T1000 (cell line): Measurements from ENCODE around the gene SLC37A1.
"Not testable (repeated sequence)": the region's sequence is repeated elsewhere in the genome, so short reads cannot be mapped to it uniquely, and the experiment has no call there.

Experiments used
- DNase-seq: peaks from one replicate; lab custom pipeline; 2025; ENCODE audit warnings: mixed read lengths; lab: John Stamatoyannopoulos, UW

Gene SLC37A1

GRCh38 chr21:42513151-42513984 lies at the start of gene SLC37A1:
SLC37A1 (plus strand) TSS chr21:42513852; CDS start chr21:42518455, 4,603 bp downstream.
- no peak for DNase-seq

DNA sequence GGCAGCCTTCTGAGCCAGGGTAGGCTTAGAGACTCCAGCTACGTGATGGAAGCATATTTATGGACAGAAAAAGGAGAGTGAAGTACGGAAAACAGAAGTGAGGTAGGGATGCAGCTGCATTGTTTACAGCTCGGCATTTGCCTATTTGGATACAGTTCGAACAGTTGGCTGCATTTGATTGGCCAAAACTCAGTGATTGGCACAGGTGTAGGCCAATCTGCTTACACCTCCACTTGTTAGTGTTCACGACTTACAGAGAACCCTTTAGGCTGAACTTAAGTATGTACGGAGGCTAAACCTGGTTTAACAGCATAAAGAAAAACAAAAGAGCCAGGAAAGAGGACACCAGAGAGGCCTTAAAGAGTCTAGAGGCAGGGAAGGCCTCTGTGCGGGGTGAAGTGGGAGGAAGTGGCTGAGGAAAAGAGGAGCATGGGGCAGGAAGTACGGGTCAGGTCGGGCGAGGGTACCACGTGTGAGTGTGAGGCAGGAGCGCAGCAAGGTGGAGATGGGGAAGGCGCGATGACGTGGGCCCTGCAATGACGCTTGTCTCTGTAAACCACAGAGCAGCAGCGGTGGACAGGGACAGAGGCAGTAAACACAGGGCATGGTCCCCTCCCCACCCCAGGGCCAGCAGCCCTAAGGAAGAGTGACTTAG lies 49.7 kb upstream of the SLC37A1 start:
- no peak for DNase-seq

DNA sequence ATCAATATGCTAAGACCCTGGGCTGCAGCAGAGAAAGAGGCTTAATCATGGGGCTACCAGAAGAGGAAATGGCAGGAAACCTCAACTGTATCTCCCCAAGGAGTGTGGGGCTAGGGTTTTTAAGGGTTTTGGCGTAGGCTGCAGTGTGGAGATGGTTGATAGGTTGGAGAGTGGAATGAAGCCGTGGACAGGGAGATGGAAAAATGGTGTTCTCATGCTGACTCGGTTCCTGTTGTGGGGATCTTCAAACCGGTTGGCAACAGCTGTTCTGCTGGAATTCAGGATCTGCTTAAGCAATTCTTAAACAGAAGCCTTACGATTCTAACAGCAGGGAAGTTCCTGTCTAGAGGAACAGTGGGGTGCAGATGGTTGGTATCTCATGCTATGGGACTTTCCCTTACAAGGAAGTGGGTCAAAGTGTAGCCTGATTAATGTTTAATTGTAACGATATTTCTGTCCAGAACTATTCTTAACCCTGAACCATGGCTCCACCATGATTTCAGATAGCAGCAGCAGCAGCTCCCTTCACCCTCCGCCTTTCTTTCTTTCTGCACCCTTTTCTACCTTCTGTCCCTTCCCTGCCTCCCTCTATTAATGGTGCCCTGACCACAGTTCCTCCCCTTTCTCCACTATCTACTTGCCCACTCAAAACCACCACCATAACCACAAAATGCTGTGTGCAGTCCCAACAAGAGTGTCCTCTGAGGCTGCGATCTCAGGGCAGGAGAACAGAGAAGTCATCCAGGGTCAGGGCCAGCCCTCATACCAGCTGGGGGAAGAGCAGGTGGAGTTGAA lies 48.4 kb upstream of the SLC37A1 start:
- DNase-seq: no peak

GRCh38 chr21:42465803-42466127 lies 47.9 kb upstream of the SLC37A1 start:
- DNase-seq: no peak

DNA sequence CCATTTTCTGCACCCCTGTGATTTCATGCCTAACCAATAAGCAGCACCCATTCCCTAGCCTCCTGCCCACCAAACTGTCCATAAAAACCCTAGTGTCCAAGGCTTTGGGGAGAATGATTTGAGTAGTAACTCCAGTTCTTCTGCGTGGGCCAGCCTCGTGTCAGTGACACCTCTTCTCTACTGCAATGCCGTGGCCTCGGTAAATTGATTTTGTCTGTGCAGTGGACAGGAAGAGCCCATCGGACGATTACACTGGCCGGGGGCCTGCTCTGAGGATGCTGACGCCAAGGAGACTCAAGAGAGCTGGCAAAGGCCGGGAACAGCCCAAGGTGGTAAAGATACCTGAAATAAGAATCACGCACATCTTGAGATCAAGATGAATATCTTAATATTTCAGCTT lies 47.0 kb upstream of the SLC37A1 start:
- no peak for DNase-seq

GRCh38 chr21:42467140-42467983 lies 46.3 kb upstream of the SLC37A1 start:
- no peak for DNase-seq

DNA sequence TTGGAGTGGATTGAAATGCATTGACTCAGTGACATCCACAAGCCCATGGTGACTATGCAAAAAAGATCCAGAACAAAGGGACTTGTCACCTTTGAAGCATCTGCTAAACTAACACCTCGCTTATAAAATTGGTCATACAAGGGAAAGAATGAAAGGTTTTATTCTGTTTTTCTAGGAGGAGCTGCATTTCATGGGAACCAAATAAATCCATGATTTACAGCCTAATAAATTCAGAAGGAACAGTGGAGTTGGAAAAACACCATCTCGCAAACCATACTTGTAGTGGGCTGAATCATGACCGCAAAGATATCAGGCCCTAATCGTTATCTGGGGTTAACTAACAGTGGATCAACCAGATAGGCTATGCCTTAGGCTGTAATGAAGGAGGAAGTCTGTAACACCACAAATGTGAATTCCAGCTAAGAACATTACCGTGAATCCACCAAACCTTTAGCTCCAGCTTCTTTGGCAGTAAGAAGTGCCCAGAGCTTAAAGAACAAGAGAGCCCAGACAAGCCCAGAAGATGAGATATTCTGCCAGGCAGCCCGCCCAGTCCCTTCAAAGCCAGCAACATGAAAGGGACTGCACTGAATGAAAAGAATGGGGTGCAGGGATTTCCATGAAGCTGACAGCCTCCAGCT lies 45.0 kb upstream of the SLC37A1 start:
- no peak for DNase-seq

DNA sequence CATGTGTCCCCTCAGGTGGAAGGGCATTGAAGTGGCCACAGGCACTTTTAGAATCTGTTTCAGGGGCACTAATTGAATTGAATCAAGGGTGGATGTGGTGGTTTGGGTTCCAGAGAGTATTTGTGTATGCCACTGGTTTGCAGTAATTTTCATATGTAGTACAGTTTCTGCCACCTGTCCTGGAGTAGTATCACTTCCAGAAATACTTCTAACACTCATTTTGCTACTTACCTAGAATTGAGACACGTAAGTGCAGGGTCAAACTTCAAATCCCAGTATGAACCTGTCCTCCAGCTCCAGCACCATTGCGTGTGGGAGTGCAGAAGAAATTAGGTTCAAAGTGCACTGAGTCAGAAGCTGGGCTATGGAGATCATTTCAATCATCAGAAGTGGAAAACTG lies 44.4 kb upstream of the SLC37A1 start:
- no peak for DNase-seq

DNA sequence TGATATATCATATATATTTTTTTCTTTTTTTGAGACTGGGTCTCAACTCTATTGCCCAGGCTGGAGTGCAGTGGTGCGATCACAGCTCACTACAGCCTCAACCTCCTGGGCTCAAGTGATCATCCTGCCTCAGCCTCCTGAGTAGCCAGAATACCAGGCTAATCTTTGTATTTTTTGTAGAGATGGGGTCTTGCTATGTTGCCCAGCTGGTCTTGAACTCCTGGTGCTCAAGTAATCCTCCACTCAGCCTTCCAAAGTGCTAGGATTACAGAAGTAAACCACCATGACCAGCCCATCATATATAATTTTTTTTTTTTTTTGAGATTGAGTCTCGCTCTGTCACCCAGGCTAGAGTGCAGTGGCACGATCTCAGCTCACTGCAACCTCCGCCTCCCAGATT lies 43.9 kb upstream of the SLC37A1 start:
- not testable (repeated sequence) for DNase-seq

- no peak for DNase-seq
These were observed 42.4 kb upstream of the SLC37A1 start for GRCh38 chr21:42471206-42471605.

DNA sequence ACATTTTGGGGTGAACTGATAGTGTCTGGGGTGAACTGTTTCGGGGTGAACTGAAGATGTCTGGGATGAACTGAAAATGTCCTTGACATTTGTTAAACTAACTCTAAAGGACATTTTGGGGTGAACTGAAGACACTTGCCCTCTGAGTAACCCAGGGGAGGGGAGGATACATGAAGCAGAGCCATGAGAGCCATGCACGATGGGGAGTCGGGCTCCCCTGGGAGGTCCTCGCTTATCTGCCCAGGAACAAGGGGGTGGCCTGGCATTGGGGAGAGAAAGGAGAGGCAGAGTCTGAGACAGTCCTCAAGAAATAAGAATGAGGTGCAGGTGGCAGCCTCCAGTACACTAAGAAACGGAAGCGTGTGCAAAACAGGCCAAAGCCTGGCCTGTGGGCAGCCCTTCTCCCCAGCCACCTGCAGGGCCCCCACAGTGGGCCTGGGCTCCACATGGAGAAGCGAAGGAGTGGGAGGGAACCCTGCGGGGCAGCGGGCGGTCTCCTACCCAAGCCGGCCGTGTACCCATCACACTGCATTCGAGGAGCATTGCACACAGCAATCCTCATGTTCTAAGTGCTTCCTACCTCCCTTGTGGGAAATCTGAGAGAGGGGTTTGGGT lies 41.8 kb upstream of the SLC37A1 start:
- no peak for DNase-seq

GRCh38 chr21:42472521-42472920 lies 41.1 kb upstream of the SLC37A1 start:
- DNase-seq: no peak

GRCh38 chr21:42473498-42474042 lies 40.1 kb upstream of the SLC37A1 start:
- no peak for DNase-seq

DNA sequence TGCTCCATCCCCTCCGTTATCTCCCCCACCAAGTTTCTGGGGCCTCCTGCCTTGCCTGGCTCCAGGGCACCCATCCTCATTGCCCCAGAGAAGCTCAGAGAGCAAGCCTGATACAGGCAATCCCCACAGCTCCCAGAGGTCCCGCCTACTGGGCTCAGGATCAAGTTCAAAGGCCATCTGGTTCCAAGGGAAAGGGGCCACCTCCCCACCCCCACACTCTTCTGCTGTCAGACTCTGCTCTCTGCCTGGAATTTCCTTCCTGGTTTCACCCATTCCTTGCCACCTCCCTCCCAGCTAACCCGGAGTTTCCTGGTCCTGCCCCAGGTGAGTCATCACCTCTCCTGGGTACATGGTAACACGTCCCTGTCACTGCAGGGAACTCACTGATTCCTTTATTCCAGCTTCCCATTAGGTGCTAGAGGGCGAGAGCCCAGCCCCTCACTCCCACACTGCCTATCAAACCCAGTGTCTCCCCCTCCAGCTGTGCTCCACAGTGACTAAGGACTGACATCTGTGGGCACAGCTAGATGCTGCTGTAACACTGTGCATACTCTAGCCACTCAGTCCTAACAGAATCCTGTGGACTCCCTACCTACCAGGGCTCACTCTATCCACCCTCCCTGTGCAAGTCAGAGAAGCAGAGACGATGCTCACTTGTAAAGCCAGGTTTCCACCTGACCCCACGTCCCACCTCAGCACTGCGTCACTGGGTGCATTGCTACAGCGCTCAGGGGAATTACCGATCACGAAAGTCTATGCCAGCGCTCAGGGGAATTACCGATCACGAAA lies 39.4 kb upstream of the SLC37A1 start:
- DNase-seq: no peak

GRCh38 chr21:42475036-42475435 lies 38.6 kb upstream of the SLC37A1 start:
- no peak for DNase-seq

- DNase-seq: no peak
These were observed 37.9 kb upstream of the SLC37A1 start for GRCh38 chr21:42475526-42476387.

DNA sequence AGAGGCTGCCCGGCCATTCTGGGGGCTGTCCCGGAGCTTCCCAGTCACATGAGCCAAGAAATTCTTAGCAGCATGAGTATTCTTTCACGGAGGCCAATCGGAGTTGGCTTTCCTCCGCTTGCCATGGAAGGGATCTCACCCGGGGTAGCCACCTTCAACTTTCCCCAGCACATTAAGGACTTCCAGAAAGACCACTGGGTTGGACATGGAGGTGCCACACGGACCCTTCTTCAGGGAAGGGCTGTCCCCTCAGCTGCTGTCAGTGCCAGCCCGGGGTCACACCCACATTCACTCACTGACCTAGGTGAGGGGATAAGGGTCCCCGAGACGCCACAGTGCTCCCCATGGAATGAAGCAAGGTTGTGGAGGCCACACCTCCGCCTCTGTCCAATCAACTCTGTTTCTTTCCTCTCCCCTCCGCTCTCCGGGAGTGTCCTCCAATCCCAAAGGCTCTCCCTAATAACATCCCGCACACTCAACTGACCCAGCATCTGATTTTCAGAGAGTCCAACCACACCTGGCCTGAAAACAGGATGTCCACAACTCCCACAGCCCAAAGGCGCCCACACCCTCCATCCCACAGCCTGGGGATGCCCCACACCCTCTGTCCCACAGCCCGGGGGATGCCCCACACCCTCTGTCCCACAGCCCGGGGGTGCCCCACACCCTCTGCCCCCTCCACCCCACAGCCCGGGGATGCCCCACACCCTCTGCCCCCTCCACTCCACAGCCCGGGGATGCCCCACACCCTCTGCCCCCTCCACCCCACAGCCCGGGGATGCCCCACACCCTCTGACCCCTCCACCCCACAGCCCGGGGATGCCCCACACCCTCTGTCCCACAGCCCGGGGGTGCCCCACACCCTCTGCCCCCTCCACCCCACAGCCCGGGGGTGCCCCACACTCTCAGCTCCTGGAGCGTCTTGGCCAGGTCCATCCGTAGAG lies 37.0 kb upstream of the SLC37A1 start:
- DNase-seq: no peak

DNA sequence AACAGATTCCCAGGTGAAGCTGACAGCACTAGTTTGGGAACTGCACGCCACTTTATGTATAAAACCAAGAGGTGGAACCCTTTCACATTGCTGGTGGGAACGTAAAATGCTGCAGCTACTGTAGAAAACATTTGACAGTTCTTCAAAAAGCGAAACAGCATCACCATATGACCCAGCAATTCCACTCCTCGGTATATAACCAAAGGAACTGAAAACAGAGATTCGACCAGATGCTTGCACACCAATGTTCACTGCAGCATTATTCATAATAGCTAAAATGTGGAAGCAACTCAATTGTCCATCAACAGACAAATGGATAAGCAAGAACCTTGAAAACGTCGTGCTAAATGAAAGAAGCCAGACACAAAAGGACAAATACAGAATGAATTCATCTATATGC lies 35.1 kb upstream of the SLC37A1 start:
- no peak for DNase-seq
